ENCODE measurements around the gene CCL4. TPM values are rescaled to one million over a fixed set of nuclear protein-coding genes. Genes with fewer than 3 reads are reported as not detected.

Gene CCL4
- total RNA-seq, 2 experiments from 2014 or later, result 0.09 TPM; not detected in 1

DNA sequence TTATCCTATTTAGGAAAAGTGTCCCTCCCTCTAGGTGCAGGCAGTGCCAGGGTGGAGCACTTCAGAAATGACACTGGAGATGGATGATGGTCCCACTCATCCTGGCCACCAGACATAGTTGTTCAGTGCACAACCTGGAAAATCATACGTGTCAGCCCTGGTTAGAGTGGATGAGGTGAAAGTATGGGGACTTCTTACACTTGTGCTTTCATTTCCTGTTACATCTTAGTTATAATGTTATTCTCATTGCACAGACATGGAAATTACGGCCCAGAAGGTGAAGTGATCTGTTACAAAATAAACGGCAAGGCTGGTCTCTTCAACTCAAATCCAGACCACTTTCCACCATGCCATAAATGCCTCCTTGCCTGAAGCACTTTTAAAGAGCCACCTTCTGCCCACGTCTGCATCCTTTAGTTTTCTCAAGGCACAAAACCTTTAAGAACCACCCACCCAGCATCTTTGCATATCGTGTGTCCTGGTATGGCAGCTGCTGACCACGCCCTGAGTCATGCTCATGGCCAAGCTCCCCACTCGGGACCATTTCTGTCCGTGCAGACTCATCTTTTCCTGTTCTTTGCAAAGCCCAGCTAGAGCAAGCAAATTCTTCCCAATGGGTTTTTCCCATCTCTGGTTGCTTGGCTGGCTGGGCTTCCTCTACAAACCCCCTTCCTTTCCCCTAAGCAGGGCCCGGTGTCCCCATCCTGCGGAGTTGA lies 50.4 kb downstream of the CCL4 start:
- intact Hi-C loops (cut with micrococcal nuclease; ENCODE audit: unreplicated experiment), result no loop called here
- no TSS peak for BruUV-seq (replicated peaks)
- no peaks in the 10 kb centered on the region for H3K4me1 ChIP-seq (ENCODE audit: insufficient read depth, low read length, poor library complexity, severe bottlenecking)

More for the DNA sequence above, 50.4 kb downstream of the CCL4 start:
- Histone ChIP-seq H4K20me1 (ENCODE audit: insufficient read depth, low read length) (no peaks in the 10 kb centered on the region), H3K9me2 (ENCODE audit: insufficient read depth, low read length) (no peaks in the 10 kb centered on the region), H3K4me2 (ENCODE audit: low read length) (no peak overlapping the region), H3K27ac (ENCODE audit: low read depth, low read length, poor library complexity, severe bottlenecking) (no peak overlapping the region), H3K36me3 (ENCODE audit: insufficient read depth, low read length) (no peaks in the 10 kb centered on the region), H3K4me3 (ENCODE audit: low read depth, low read length, poor library complexity, severe bottlenecking) (no peak overlapping the region), H3K9me3 (ENCODE audit: low read length) (no peaks in the 10 kb centered on the region), H2AFZ (ENCODE audit: low read length) (no peak overlapping the region), H3K79me2 (ENCODE audit: insufficient read depth, low read depth, low read length) (no peaks in the 10 kb centered on the region)
- no peak for TF ChIP-seq CTCF (conservative IDR thresholded peaks at IDR 0.05; ENCODE audit: low read length)
- no peak for TF ChIP-seq EZH2phosphoT487 (IDR thresholded peaks at IDR 0.05; ENCODE audit: borderline replicate concordance, low read depth, low read length)
- POLR2A ChIA-PET, result no interaction called here
- CTCF ChIA-PET (ENCODE audit: unreplicated experiment), result no interaction called here
- DNase-seq (ENCODE audit: low spot score), result no peak

Small RNA genes lying within 50 kb of the gene (small RNA-seq; reads per million reads assigned to genes)
- gene RN7SL301P, result not detected

Other genes starting within 250 kb of the CCL4 start
- not detected in 2 replicates for gene HEATR9, start 234.9 kb upstream of the CCL4 start, total RNA-seq (2014; rRNA removed; shearing (Covaris generic))
- gene HEATR9, start 234.9 kb upstream of the CCL4 start, total RNA-seq (2022), result not detected in 2 replicates
- not detected in 2 replicates for gene CCL5, start 223.5 kb upstream of the CCL4 start, total RNA-seq (2014; rRNA removed; shearing (Covaris generic))
- gene CCL5, start 223.5 kb upstream of the CCL4 start, total RNA-seq (2022), result 0.41 and 0.88 TPM in 2 replicates
- 3.3 and 4.1 TPM in 2 replicates for gene RDM1, start 173.1 kb upstream of the CCL4 start, total RNA-seq (2014; rRNA removed; shearing (Covaris generic))
- 11.0 and 16.4 TPM in 2 replicates for gene RDM1, start 173.1 kb upstream of the CCL4 start, total RNA-seq (2022)
- not detected in 2 replicates for gene LYZL6, start 160.1 kb upstream of the CCL4 start, total RNA-seq (2014; rRNA removed; shearing (Covaris generic))
- gene LYZL6, start 160.1 kb upstream of the CCL4 start, total RNA-seq (2022), result not detected in 2 replicates
- not detected in 2 replicates for gene CCL16, start 122.3 kb upstream of the CCL4 start, total RNA-seq (2014; rRNA removed; shearing (Covaris generic))
- not detected in 2 replicates for gene CCL16, start 122.3 kb upstream of the CCL4 start, total RNA-seq (2022)
- not detected in 2 replicates for gene CCL14, start 117.1 kb upstream of the CCL4 start, total RNA-seq (2014; rRNA removed; shearing (Covaris generic))
- gene CCL14, start 117.1 kb upstream of the CCL4 start, total RNA-seq (2022), result not detected in 2 replicates
- not detected in 2 replicates for gene CCL15, start 102.3 kb upstream of the CCL4 start, total RNA-seq (2014; rRNA removed; shearing (Covaris generic))
- not detected in 2 replicates for gene CCL15, start 102.3 kb upstream of the CCL4 start, total RNA-seq (2022)
- not detected in 2 replicates for gene CCL23, start 85.9 kb upstream of the CCL4 start, total RNA-seq (2014; rRNA removed; shearing (Covaris generic))
- gene CCL23, start 85.9 kb upstream of the CCL4 start, total RNA-seq (2022), result not detected in 2 replicates
- gene CCL18, start 39.6 kb upstream of the CCL4 start, total RNA-seq (2014; rRNA removed; shearing (Covaris generic)), result not detected in 2 replicates
- gene CCL18, start 39.6 kb upstream of the CCL4 start, total RNA-seq (2022), result not detected in 2 replicates
- gene CCL3, start 13.7 kb upstream of the CCL4 start, total RNA-seq (2014; rRNA removed; shearing (Covaris generic)), result not detected in 2 replicates
- gene CCL3, start 13.7 kb upstream of the CCL4 start, total RNA-seq (2022), result not detected in 2 replicates
- gene TBC1D3B, start 72.8 kb downstream of the CCL4 start, total RNA-seq (2014; rRNA removed; shearing (Covaris generic)), result 1.5 and 3.0 TPM in 2 replicates
- gene TBC1D3B, start 72.8 kb downstream of the CCL4 start, total RNA-seq (2022), result 12.8 and 13.8 TPM in 2 replicates
- gene CCL3L1, start 92.9 kb downstream of the CCL4 start, total RNA-seq (2014; rRNA removed; shearing (Covaris generic)), result 0.10 TPM in 1 of 2 replicates, not detected in the other
- 0.44 TPM in 1 of 2 replicates, not detected in the other for gene CCL3L1, start 92.9 kb downstream of the CCL4 start, total RNA-seq (2022)
- 0.50 TPM in 1 of 2 replicates, not detected in the other for gene CCL4L2, start 107.2 kb downstream of the CCL4 start, total RNA-seq (2014; rRNA removed; shearing (Covaris generic))
- gene CCL4L2, start 107.2 kb downstream of the CCL4 start, total RNA-seq (2022), result not detected in 2 replicates
- gene TBC1D3I, start 160.7 kb downstream of the CCL4 start, total RNA-seq (2014; rRNA removed; shearing (Covaris generic)), result 0.19 TPM in 1 of 2 replicates, not detected in the other
- 0.55 and 0.79 TPM in 2 replicates for gene TBC1D3I, start 160.7 kb downstream of the CCL4 start, total RNA-seq (2022)
- not detected in 2 replicates for gene TBC1D3G, start 220.1 kb downstream of the CCL4 start, total RNA-seq (2014; rRNA removed; shearing (Covaris generic))
- gene TBC1D3G, start 220.1 kb downstream of the CCL4 start, total RNA-seq (2022), result not detected in 2 replicates